IMR-90 (cell line): ENCODE results near the gene MGST2. TPM values are rescaled to one million over a fixed set of nuclear protein-coding genes. Genes with fewer than 3 reads are reported as not detected.

Source experiments
- ATAC-seq: fragments of 200-7000 bp; cut with Tn5 transposase; 2 replicates; pipeline ENCODE4 v1.9.1; 2020; ENCODE audit warnings: low read depth, mild to moderate bottlenecking, moderate library complexity
- BruUV-seq: library from RNA; stranded (reverse); fragments of 400-500 nt; replicated peaks from 2 replicates; lab custom pipeline; 2021; lab: Mats Ljungman, UMichigan
- CTCF ChIA-PET: fragments of 300-600 bp; formaldehyde crosslinking; extraction: SDS; loops from one replicate; lab custom pipeline; 2021; ENCODE audit warnings: antibody characterized with exemption; lab: Yijun Ruan, JAX
- POLR2A ChIA-PET: fragments of 300-600 bp; sonication (Branson Sonifier 250); formaldehyde crosslinking; loops from one replicate; lab custom pipeline; 2022; ENCODE audit warnings: antibody characterized with exemption; ENCODE audit not compliant: unreplicated experiment; lab: Charles Lee
- DNase-seq: peaks from one replicate; pipeline ENCODE4 v3.0.0; 2013
- H2AFZ ChIP-seq: replicated peaks from 2 replicates; pipeline ENCODE3; 2013; ENCODE audit warnings: low read length, mild to moderate bottlenecking; ENCODE audit not compliant: poor library complexity
- H2AK5ac ChIP-seq: 2 replicates; pipeline ENCODE4 v1.6.1; 2013; ENCODE audit warnings: low read depth, low read length, inconsistent platforms
- H2AK9ac ChIP-seq: replicated peaks from 2 replicates; pipeline ENCODE3; 2013; ENCODE audit warnings: mild to moderate bottlenecking, low read depth, low read length, moderate library complexity; ENCODE audit not compliant: poor library complexity
- H2BK120ac ChIP-seq: 2 replicates; pipeline ENCODE4 v1.6.1; 2013; ENCODE audit warnings: low read depth, low read length, inconsistent platforms
- H2BK15ac ChIP-seq: 3 replicates; pipeline ENCODE4 v1.6.1; 2013; ENCODE audit warnings: low read depth, low read length, inconsistent platforms
- H2BK20ac ChIP-seq: 2 replicates; pipeline ENCODE4 v1.6.1; 2013; ENCODE audit warnings: low read depth, mild to moderate bottlenecking, inconsistent platforms, low read length, moderate library complexity
- H2BK5ac ChIP-seq: 2 replicates; pipeline ENCODE4 v1.6.1; 2013; ENCODE audit warnings: mild to moderate bottlenecking, low read depth, low read length, inconsistent platforms; ENCODE audit not compliant: poor library complexity, severe bottlenecking
- H3K14ac ChIP-seq: replicated peaks from 2 replicates; pipeline ENCODE4 v1.6.1; 2013; ENCODE audit warnings: low read depth, low read length, inconsistent platforms
- H3K18ac ChIP-seq: 2 replicates; pipeline ENCODE4 v1.6.1; 2013; ENCODE audit warnings: low read depth, low read length, control low read depth
- H3K23ac ChIP-seq: 2 replicates; pipeline ENCODE4 v1.6.1; 2013; ENCODE audit warnings: low read depth, low read length, inconsistent platforms
- H3K27ac ChIP-seq: 2 replicates; pipeline ENCODE4 v1.5.1; 2013; ENCODE audit warnings: mild to moderate bottlenecking, control low read depth, low read length; ENCODE audit not compliant: insufficient read depth
- H3K27me3 ChIP-seq: 2 replicates; pipeline ENCODE4 v1.6.1; 2013; ENCODE audit warnings: low read length; ENCODE audit not compliant: control insufficient read depth, insufficient read depth
- H3K36me3 ChIP-seq: 2 replicates; pipeline ENCODE4 v1.6.1; 2013; ENCODE audit warnings: low read length, mixed read lengths; ENCODE audit not compliant: control insufficient read depth, insufficient read depth
- H3K4ac ChIP-seq: 2 replicates; pipeline ENCODE4 v1.6.1; 2013; ENCODE audit warnings: low read depth, low read length, inconsistent platforms
- H3K4me1 ChIP-seq: 2 replicates; pipeline ENCODE4 v1.6.1; 2013; ENCODE audit warnings: low read length, mixed read lengths; ENCODE audit not compliant: control insufficient read depth, insufficient read depth
- H3K4me2 ChIP-seq: 2 replicates; pipeline ENCODE4 v1.6.1; 2013; ENCODE audit warnings: low read depth, mild to moderate bottlenecking, control low read depth, low read length, moderate library complexity
- H3K4me3 ChIP-seq: 2 replicates; pipeline ENCODE4 v1.5.1; 2013; ENCODE audit warnings: low read depth, mild to moderate bottlenecking, control low read depth, low read length, moderate library complexity; ENCODE audit not compliant: insufficient read depth
- H3K56ac ChIP-seq: 2 replicates; pipeline ENCODE4 v1.6.1; 2013; ENCODE audit warnings: low read length, inconsistent platforms; ENCODE audit not compliant: insufficient read depth; ENCODE audit errors: extremely low read depth
- H3K79me1 ChIP-seq, 2 experiments: 2 replicates each; pipeline ENCODE4 v1.6.1; 2013; ENCODE audit warnings: low read length in 2 of 2, inconsistent platforms in 1 of 2, low read depth in 1 of 2
- H3K9ac ChIP-seq: 2 replicates; pipeline ENCODE4 v1.6.1; 2013; ENCODE audit warnings: low read depth, low read length, control low read depth
- H3K9me1 ChIP-seq: 2 replicates; pipeline ENCODE4 v1.6.1; 2013; ENCODE audit warnings: low read length, inconsistent platforms; ENCODE audit not compliant: insufficient read depth
- H3K9me3 ChIP-seq: 2 replicates; pipeline ENCODE4 v1.6.1; 2013; ENCODE audit warnings: low read length; ENCODE audit not compliant: control insufficient read depth, insufficient read depth
- H4K20me1 ChIP-seq: 2 replicates; pipeline ENCODE4 v1.6.1; 2013; ENCODE audit warnings: low read length, inconsistent platforms; ENCODE audit not compliant: insufficient read depth
- H4K5ac ChIP-seq: 2 replicates; pipeline ENCODE4 v1.6.1; 2013; ENCODE audit warnings: mild to moderate bottlenecking, low read depth, low read length, control low read depth
- H4K8ac ChIP-seq, 2 experiments: 2 replicates each; pipeline ENCODE4 v1.6.1; 2013; ENCODE audit warnings: low read depth in 2 of 2, low read length in 2 of 2, control low read depth in 1 of 2, inconsistent platforms in 1 of 2
- H4K91ac ChIP-seq: 2 replicates; pipeline ENCODE4 v1.6.1; 2013; ENCODE audit warnings: low read depth, low read length, inconsistent platforms; ENCODE audit not compliant: insufficient read depth
- MAFK ChIP-seq: IDR thresholded peaks from 2 replicates; pipeline ENCODE4 v1.6.1; 2012; ENCODE audit warnings: low read depth, low read length, improper control_type of control experiment
- WGBS, 2 experiments: methylation state at CpG; one replicate each; pipeline versions ENCODE4 v1.1.5 to v1.1.7; 2013; ENCODE audit warnings: missing lambda C conversion rate in 2 of 2; ENCODE audit not compliant: insufficient read length in 1 of 2; ENCODE audit errors: extremely low coverage in 2 of 2; 5-methylcytosine and 5-hydroxymethylcytosine counted together
- dilution Hi-C: fragments of 300-500 bp; cut with HindIII; formaldehyde crosslinking; loops from one replicate; pipeline ENCODE4 v1.14.3; 2018; ENCODE audit warnings: low sequenced_read_pairs; ENCODE audit not compliant: unreplicated experiment
- in situ Hi-C: fragments of 300-500 bp; cut with MboI; formaldehyde crosslinking; loops from 3 replicates; pipeline ENCODE4 v1.14.3; 2019; ENCODE audit warnings: low sequenced_read_pairs, inconsistent platforms, mixed read lengths
- intact Hi-C: fragments of 100-400 bp; cut with micrococcal nuclease; formaldehyde crosslinking; loops from 2 replicates; pipeline ENCODE4 v1.10.0; 2022
- polyA plus RNA-seq, 3 experiments: library from polyadenylated mRNA; depleted of rRNA; stranded (reverse); fragments of >200 nt; gene quantifications; 2 replicates each; pipeline ENCODE4 v1.2.3, GENCODE V29; 2012; ENCODE audit warnings: low replicate concordance in 1 of 3
- total RNA-seq: library from RNA; depleted of rRNA; stranded (reverse); fragments of >200 nt; gene quantifications from 2 replicates; pipeline ENCODE4 v1.2.3, GENCODE V29; 2012

Gene MGST2
- total and polyA plus RNA-seq, 2 of the 4 experiments (the other 2 are of a cell fraction) = 4.8 to 10.5 TPM

GRCh38 chr4:139622901-139623381 is 42.7 kb upstream of the MGST2 start:
- peaks cover 28% of the 10 kb centered on the region for H3K27me3 ChIP-seq
- no peak overlapping the region for H2AK5ac ChIP-seq
- no peaks in the 10 kb centered on the region for H3K9me3 ChIP-seq
- no peak overlapping the region for H3K4ac ChIP-seq
- H3K4me2 ChIP-seq = no peak overlapping the region
- no CpG with 5 or more reads among the region's 4 CpGs for WGBS, 2 experiments
- H3K56ac ChIP-seq = no peak overlapping the region
- dilution Hi-C loops = no loop called here
- no peak overlapping the region for H2AFZ ChIP-seq
- no peak overlapping the region for H3K4me3 ChIP-seq
- H3K18ac ChIP-seq = no peak overlapping the region
- no peak overlapping the region for H2BK15ac ChIP-seq
- ChIA-PET CTCF (interaction anchor here (0.5 to 1.2 kb wide), 2 partner anchors 23 to 34 kb away, joined by 3 read pairs; no protein-coding TSS in a partner anchor), POLR2A (no interaction called here)
- in situ Hi-C loops = no loop called here
- ATAC-seq = no peak
- H3K79me1 ChIP-seq = no peaks in the 10 kb centered on the region
- no peaks in the 10 kb centered on the region for H4K20me1 ChIP-seq
- H3K4me1 ChIP-seq = no peaks in the 10 kb centered on the region
- H2BK120ac ChIP-seq = no peak overlapping the region
- H3K23ac ChIP-seq = no peak overlapping the region
- DNase-seq = no peak
- intact Hi-C loops = no loop called here
- TF ChIP-seq MAFK = no peak
- H2BK5ac ChIP-seq = no peak overlapping the region
- H4K91ac ChIP-seq = no peak overlapping the region
- no peaks in the 10 kb centered on the region for H3K36me3 ChIP-seq
- no peak overlapping the region for H2BK20ac ChIP-seq
- no TSS peak for BruUV-seq
- no peak overlapping the region for H4K8ac ChIP-seq
- H3K9ac ChIP-seq = no peak overlapping the region
- no peaks in the 10 kb centered on the region for H3K9me1 ChIP-seq
- H3K14ac ChIP-seq = no peak overlapping the region
- H2AK9ac ChIP-seq = no peak overlapping the region
- H3K27ac ChIP-seq = no peak overlapping the region
- H4K5ac ChIP-seq = no peak overlapping the region
